GM12872 (cell line): Measurements from ENCODE around the gene PAQR5.

ENCODE experiments used
- CTCF ChIP-seq: IDR thresholded peaks from 3 replicates; pipeline ENCODE4 v1.5.1; 2011; ENCODE audit warnings: low read depth, mild to moderate bottlenecking, low read length, moderate library complexity; ENCODE audit not compliant: insufficient read depth

The PAQR5 gene

GRCh38 chr15:69298697-69299441 lies at the start of gene PAQR5:
TSS of gene PAQR5 (plus strand) at chr15:69298912. CDS start at chr15:69360081, 61,169 bp downstream.
- no peak for TF ChIP-seq CTCF

DNA sequence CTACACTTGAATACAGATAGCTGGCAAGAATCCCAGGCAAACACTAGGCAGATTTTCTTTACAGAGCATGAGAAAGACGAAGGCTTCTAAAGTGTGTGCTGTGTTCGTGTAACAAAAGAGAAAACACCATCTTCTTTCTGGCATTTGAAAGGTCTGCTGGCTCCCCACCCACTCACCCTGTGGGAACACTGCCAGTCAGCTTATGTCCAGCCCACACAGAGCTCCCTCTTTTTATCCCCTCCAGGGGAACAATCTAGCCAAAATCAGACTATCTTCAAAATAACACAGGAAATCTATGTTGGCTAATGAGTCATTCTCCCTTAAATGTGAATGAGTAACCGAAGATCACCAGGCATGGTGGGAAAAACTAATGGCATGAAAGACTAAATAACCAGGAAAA lies 45.6 kb upstream of the PAQR5 start:
- no peak for TF ChIP-seq CTCF

- TF ChIP-seq CTCF = peak; percentile 47
Observed at GRCh38 chr15:69265347-69265955, 33.3 kb upstream of the PAQR5 start.

DNA sequence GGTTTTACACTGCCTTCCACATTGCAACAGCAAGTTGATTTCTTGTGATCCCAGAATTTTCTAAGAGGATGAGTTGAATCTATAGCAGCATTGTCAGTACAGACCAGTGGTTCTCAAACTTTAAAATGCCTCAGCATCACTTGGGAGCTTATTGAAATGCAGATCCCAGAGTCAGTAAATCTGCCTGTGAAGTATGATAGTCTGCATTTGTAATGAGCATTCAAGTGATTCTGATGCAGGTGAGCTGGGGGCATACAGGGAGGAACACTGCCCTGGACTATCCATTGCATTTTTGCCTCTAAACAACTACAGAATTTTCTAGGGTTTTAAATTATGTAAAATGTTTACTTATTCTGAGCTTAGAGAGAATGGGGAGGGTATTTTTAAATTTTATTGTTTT lies 27.5 kb upstream of the PAQR5 start:
- TF ChIP-seq CTCF = no peak

DNA sequence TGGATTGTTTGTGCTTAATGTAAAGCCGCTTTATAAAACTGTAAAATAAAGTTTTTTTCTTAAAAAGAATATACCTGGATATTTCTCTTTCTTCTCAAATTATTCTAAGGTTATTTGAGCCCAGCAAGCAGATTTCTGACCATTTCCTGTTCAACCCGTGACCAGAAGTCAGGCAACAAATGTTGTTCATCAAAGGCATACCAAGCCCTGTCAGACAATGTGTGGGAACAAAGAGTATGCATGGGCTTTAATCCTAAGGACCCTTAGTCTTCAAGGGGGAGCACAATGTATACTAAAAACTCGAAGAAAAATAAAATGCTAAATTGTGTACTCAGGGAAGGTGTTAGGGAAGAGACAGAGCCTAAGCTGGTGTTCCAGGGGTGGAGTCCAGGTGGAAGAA lies 26.6 kb upstream of the PAQR5 start:
- no peak for TF ChIP-seq CTCF

DNA sequence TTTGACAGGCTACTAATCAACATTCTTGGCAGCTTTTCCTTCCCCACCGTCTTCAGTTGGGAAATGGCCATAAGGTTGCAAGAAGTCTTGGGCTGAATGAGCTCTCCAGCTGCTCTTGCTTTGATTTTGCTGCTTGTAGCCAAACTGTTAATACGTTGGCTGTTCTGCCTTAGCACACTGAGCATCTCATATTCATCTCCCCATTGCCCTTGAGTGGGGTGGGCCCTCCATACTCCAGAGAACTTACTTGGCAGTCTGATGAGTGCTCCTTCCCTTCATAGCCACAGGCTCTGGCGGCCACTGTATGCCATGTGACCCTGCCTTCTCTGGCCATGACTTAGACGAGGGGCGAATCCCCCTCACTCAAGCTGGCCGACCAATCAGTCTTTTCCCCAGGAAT lies 25.8 kb upstream of the PAQR5 start:
- no peak for TF ChIP-seq CTCF

- no peak for TF ChIP-seq CTCF
Observed at GRCh38 chr15:69275074-69275670, 23.5 kb upstream of the PAQR5 start.
